ENCODE results near the gene SMAD1. TPM values are rescaled to one million over a fixed set of nuclear protein-coding genes. Genes with fewer than 3 reads are reported as not detected.

SMAD1 gene
- total RNA-seq, 4 donors from 2014 or later = 10.4 to 36.9 (median 19.9) TPM

- no peak for TF ChIP-seq CTCF (IDR thresholded peaks at IDR 0.05; ENCODE audit: low read depth)
Observed at GRCh38 chr4:145440292-145441007, 41.2 kb upstream of the SMAD1 start.

- no peak for TF ChIP-seq CTCF (IDR thresholded peaks at IDR 0.05; ENCODE audit: low read depth)
Observed at GRCh38 chr4:145446184-145446583, 35.5 kb upstream of the SMAD1 start.

- TF ChIP-seq CTCF (IDR thresholded peaks at IDR 0.05; ENCODE audit: low read depth) = no peak
Observed at GRCh38 chr4:145451895-145452294, 29.8 kb upstream of the SMAD1 start.

GRCh38 chr4:145452447-145453162 is 29.0 kb upstream of the SMAD1 start:
- no peak for TF ChIP-seq CTCF (IDR thresholded peaks at IDR 0.05; ENCODE audit: low read depth)

- TF ChIP-seq CTCF (IDR thresholded peaks at IDR 0.05; ENCODE audit: low read depth) = no peak
Observed at GRCh38 chr4:145453163-145453520, 28.5 kb upstream of the SMAD1 start.

GRCh38 chr4:145473203-145473602 is 8.4 kb upstream of the SMAD1 start:
- no peak for TF ChIP-seq CTCF (IDR thresholded peaks at IDR 0.05; ENCODE audit: low read depth)

GRCh38 chr4:145480257-145480656 is 1.4 kb upstream of the SMAD1 start:
- no peak for TF ChIP-seq CTCF (IDR thresholded peaks at IDR 0.05; ENCODE audit: low read depth)

Data from subcutaneous adipose tissue (tissue), 4 donors.